ENCODE measurements around the gene CBLL1.

DNA sequence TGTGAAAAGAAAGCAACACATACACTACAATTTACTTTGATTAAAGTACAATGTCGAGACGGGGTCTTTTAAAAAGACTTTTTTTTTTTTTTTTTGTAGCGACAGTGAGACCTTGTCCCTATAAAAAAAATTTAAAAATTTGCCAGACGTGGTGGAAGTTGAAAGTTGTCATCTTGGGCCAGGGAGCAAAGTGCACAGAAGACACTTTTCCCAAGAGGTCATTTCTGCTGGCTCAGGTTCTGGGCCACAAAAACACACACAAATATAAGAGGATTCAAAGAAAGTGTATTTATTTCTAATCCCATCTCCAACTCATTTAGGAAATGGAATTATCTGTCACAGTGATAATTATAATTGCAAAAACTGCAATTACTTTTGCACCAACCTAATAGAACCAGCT lies 34.3 kb downstream of the CBLL1 start:
- TF ChIP-seq, protein P1, sequence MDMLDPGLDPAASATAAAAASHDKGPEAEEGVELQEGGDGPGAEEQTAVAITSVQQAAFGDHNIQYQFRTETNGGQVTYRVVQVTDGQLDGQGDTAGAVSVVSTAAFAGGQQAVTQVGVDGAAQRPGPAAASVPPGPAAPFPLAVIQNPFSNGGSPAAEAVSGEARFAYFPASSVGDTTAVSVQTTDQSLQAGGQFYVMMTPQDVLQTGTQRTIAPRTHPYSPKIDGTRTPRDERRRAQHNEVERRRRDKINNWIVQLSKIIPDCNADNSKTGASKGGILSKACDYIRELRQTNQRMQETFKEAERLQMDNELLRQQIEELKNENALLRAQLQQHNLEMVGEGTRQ (IDR thresholded peaks at IDR 0.05), result no peak
- TF ChIP-seq, protein P2, sequence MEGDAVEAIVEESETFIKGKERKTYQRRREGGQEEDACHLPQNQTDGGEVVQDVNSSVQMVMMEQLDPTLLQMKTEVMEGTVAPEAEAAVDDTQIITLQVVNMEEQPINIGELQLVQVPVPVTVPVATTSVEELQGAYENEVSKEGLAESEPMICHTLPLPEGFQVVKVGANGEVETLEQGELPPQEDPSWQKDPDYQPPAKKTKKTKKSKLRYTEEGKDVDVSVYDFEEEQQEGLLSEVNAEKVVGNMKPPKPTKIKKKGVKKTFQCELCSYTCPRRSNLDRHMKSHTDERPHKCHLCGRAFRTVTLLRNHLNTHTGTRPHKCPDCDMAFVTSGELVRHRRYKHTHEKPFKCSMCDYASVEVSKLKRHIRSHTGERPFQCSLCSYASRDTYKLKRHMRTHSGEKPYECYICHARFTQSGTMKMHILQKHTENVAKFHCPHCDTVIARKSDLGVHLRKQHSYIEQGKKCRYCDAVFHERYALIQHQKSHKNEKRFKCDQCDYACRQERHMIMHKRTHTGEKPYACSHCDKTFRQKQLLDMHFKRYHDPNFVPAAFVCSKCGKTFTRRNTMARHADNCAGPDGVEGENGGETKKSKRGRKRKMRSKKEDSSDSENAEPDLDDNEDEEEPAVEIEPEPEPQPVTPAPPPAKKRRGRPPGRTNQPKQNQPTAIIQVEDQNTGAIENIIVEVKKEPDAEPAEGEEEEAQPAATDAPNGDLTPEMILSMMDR (IDR thresholded peaks at IDR 0.05), result no peak
- TF ChIP-seq EHMT2 (IDR thresholded peaks at IDR 0.05; ENCODE audit: low read depth), result no peak
- TF ChIP-seq SMC3 (IDR thresholded peaks at IDR 0.05), result no peak
- no peak for TF ChIP-seq RCOR1 (IDR thresholded peaks at IDR 0.05; ENCODE audit: low read depth, low read length)
